Neural progenitor cell (in vitro differentiated cells): ENCODE data around the gene SDK1. TPM values are rescaled to one million over a fixed set of nuclear protein-coding genes. Genes with fewer than 3 reads are reported as not detected.
A peak's percentile ranks its signal among the peaks of the same experiment; 100 is the strongest.

ENCODE experiments used
- DNase-seq: peaks from one replicate; pipeline ENCODE4 v3.0.0-alpha.2; 2016; ENCODE audit warnings: low spot score
- H2AFZ ChIP-seq: fragments of 200-600 bp; sonication (generic); replicated peaks from 2 replicates; pipeline ENCODE4 v1.6.1; 2016; ENCODE audit warnings: antibody characterized with exemption
- H3F3A ChIP-seq: fragments of 200-600 bp; sonication (generic); 2 replicates; pipeline ENCODE4 v1.6.1; 2016; ENCODE audit warnings: antibody characterized with exemption, low read depth
- H3K27ac ChIP-seq: fragments of 200-600 bp; sonication (generic); 2 replicates; pipeline ENCODE4 v1.5.1; 2016; ENCODE audit warnings: mild to moderate bottlenecking
- H3K27me3 ChIP-seq: fragments of 200-600 bp; sonication (generic); 2 replicates; pipeline ENCODE4 v1.6.1; 2016; ENCODE audit warnings: mild to moderate bottlenecking, moderate library complexity
- H3K36me3 ChIP-seq: fragments of 200-600 bp; sonication (generic); 2 replicates; pipeline ENCODE4 v1.5.1; 2016
- H3K4me1 ChIP-seq: fragments of 200-600 bp; sonication (generic); 2 replicates; pipeline ENCODE4 v1.6.1; 2016; ENCODE audit warnings: mixed run types
- H3K4me2 ChIP-seq: fragments of 200-600 bp; sonication (generic); 2 replicates; pipeline ENCODE4 v1.6.1; 2016
- H3K4me3 ChIP-seq: fragments of 200-600 bp; sonication (generic); 2 replicates; pipeline ENCODE4 v1.5.1; 2016
- H3K79me2 ChIP-seq: fragments of 200-600 bp; sonication (generic); 2 replicates; pipeline ENCODE4 v1.6.1; 2016; ENCODE audit warnings: low read depth
- H3K9ac ChIP-seq: fragments of 200-600 bp; sonication (generic); 2 replicates; pipeline ENCODE4 v1.6.1; 2016
- H3K9me3 ChIP-seq: fragments of 200-600 bp; sonication (generic); 2 replicates; pipeline ENCODE4 v1.5.1; 2016; ENCODE audit warnings: low read depth
- H4K20me1 ChIP-seq: fragments of 200-600 bp; sonication (generic); 2 replicates; pipeline ENCODE4 v1.6.1; 2016; ENCODE audit warnings: low read depth
- H3K27ac Mint-ChIP-seq: 3 replicates; pipeline ENCODE4 v1.8.0; 2021; ENCODE audit warnings: mixed read lengths
- H3K27me3 Mint-ChIP-seq: 2 replicates; pipeline ENCODE4 v1.8.0; 2022; ENCODE audit warnings: low read depth, mild to moderate bottlenecking, inconsistent platforms, moderate library complexity, mixed read lengths; ENCODE audit not compliant: insufficient read depth
- H3K36me3 Mint-ChIP-seq: 3 replicates; pipeline ENCODE4 v1.8.0; 2021; ENCODE audit warnings: mixed read lengths
- H3K4me1 Mint-ChIP-seq: 3 replicates; pipeline ENCODE4 v1.8.0; 2021; ENCODE audit warnings: mixed read lengths
- H3K4me3 Mint-ChIP-seq: 3 replicates; pipeline ENCODE4 v1.8.0; 2021; ENCODE audit warnings: mild to moderate bottlenecking, moderate library complexity, mixed read lengths
- H3K9me3 Mint-ChIP-seq: 3 replicates; pipeline ENCODE4 v1.8.0; 2020; ENCODE audit warnings: mixed read lengths
- CTCF ChIP-seq: fragments of 200-600 bp; sonication (generic); IDR thresholded peaks from 2 replicates; pipeline ENCODE4 v1.5.1; 2017; ENCODE audit warnings: antibody characterized with exemption, mild to moderate bottlenecking
- EZH2 ChIP-seq: fragments of 200-600 bp; sonication (generic); IDR thresholded peaks from 2 replicates; pipeline ENCODE4 v1.6.1; 2017; ENCODE audit warnings: antibody characterized with exemption, mild to moderate bottlenecking, moderate library complexity
- EZH2phosphoT487 ChIP-seq: fragments of 200-600 bp; sonication (generic); IDR thresholded peaks from 2 replicates; pipeline ENCODE4 v1.6.1; 2017; ENCODE audit warnings: antibody characterized with exemption
- total RNA-seq: library from RNA; depleted of rRNA; stranded (reverse); fragments of >200 nt; gene quantifications from 2 replicates; pipeline ENCODE4 v1.2.3, GENCODE V29; 2015; ENCODE audit warnings: low replicate concordance

The SDK1 gene
- total RNA-seq, 1 donor from 2014 or later, result 4.9 TPM

GRCh38 chr7:4065190-4065589, 764.1 kb downstream of the SDK1 start:
- H2AFZ ChIP-seq, result no peak overlapping the region
- H3K36me3 ChIP-seq, result no peaks in the 10 kb centered on the region
- no peaks in the 10 kb centered on the region for H3K79me2 ChIP-seq
- peaks cover 4% of the 10 kb centered on the region for H3F3A ChIP-seq
- H3K4me2 ChIP-seq, result no peak overlapping the region
- no peaks in the 10 kb centered on the region for H3K27me3 ChIP-seq
- Mint-ChIP-seq H3K4me3 (no peak overlapping the region), H3K4me1 (peaks cover 19% of the 10 kb centered on the region), H3K27ac (no peak overlapping the region), H3K9me3 (peaks cover 3% of the 10 kb centered on the region), H3K27me3 (peaks cover 2% of the 10 kb centered on the region), H3K36me3 (peaks cover 2% of the 10 kb centered on the region)
- H4K20me1 ChIP-seq, result no peaks in the 10 kb centered on the region
- no peaks in the 10 kb centered on the region for H3K9me3 ChIP-seq
- TF ChIP-seq EZH2phosphoT487 (no peak), EZH2 (no peak), CTCF (no peak)
- no peak for DNase-seq
- H3K4me1 ChIP-seq, result peaks cover 22% of the 10 kb centered on the region
- no peak overlapping the region for H3K4me3 ChIP-seq
- H3K9ac ChIP-seq, result no peak overlapping the region
- no peak overlapping the region for H3K27ac ChIP-seq

- Histone ChIP-seq H3K4me1 (peaks cover 23% of the 10 kb centered on the region), H3K9ac (no peak overlapping the region), H4K20me1 (no peaks in the 10 kb centered on the region), H3K36me3 (no peaks in the 10 kb centered on the region), H3K79me2 (no peaks in the 10 kb centered on the region), H3K4me2 (no peak overlapping the region), H3K27ac (no peak overlapping the region), H3K4me3 (no peak overlapping the region), H3K27me3 (no peaks in the 10 kb centered on the region), H3F3A (peaks cover 7% of the 10 kb centered on the region), H2AFZ (no peak overlapping the region), H3K9me3 (no peaks in the 10 kb centered on the region)
- Mint-ChIP-seq H3K4me1 (peaks cover 20% of the 10 kb centered on the region), H3K4me3 (no peak overlapping the region), H3K27me3 (peaks cover 2% of the 10 kb centered on the region), H3K9me3 (peaks cover 3% of the 10 kb centered on the region), H3K27ac (no peak overlapping the region), H3K36me3 (peaks cover 5% of the 10 kb centered on the region)
- DNase-seq, result no peak
- TF ChIP-seq CTCF (no peak), EZH2 (no peak), EZH2phosphoT487 (no peak)
These were observed 765.2 kb downstream of the SDK1 start for GRCh38 chr7:4066206-4066605.

- Histone ChIP-seq H3K4me2 (no peak overlapping the region), H2AFZ (no peak overlapping the region), H3K9ac (no peak overlapping the region), H3K36me3 (no peaks in the 10 kb centered on the region), H3K9me3 (no peaks in the 10 kb centered on the region), H4K20me1 (no peaks in the 10 kb centered on the region), H3K27me3 (no peaks in the 10 kb centered on the region), H3K79me2 (no peaks in the 10 kb centered on the region), H3K27ac (no peak overlapping the region), H3K4me3 (no peak overlapping the region), H3F3A (peaks cover 13% of the 10 kb centered on the region), H3K4me1 (peaks cover 29% of the 10 kb centered on the region)
- DNase-seq, result peak; percentile 27
- Mint-ChIP-seq H3K4me3 (no peak overlapping the region), H3K4me1 (peaks cover 26% of the 10 kb centered on the region), H3K36me3 (peaks cover 5% of the 10 kb centered on the region), H3K27me3 (peaks cover 2% of the 10 kb centered on the region), H3K9me3 (peaks cover 3% of the 10 kb centered on the region), H3K27ac (no peak overlapping the region)
- TF ChIP-seq EZH2 (no peak), EZH2phosphoT487 (no peak), CTCF (no peak)
These were observed 765.8 kb downstream of the SDK1 start for GRCh38 chr7:4066626-4067475.
